Hepatocyte (in vitro differentiated cells): ENCODE data around the gene RIMS4.

Source experiments
- EZH2 ChIP-seq: fragments of 200-600 bp; sonication (generic); IDR thresholded peaks from 2 replicates; pipeline ENCODE4 v1.6.1; 2016; ENCODE audit warnings: antibody characterized with exemption, mild to moderate bottlenecking, borderline replicate concordance
- TF ChIP-seq, protein P1 (sequence below): fragments of 200-600 bp; sonication (generic); IDR thresholded peaks from 2 replicates; pipeline ENCODE4 v1.5.1; 2016; ENCODE audit warnings: antibody characterized with exemption, mild to moderate bottlenecking; ENCODE audit not compliant: poor library complexity

DNA sequence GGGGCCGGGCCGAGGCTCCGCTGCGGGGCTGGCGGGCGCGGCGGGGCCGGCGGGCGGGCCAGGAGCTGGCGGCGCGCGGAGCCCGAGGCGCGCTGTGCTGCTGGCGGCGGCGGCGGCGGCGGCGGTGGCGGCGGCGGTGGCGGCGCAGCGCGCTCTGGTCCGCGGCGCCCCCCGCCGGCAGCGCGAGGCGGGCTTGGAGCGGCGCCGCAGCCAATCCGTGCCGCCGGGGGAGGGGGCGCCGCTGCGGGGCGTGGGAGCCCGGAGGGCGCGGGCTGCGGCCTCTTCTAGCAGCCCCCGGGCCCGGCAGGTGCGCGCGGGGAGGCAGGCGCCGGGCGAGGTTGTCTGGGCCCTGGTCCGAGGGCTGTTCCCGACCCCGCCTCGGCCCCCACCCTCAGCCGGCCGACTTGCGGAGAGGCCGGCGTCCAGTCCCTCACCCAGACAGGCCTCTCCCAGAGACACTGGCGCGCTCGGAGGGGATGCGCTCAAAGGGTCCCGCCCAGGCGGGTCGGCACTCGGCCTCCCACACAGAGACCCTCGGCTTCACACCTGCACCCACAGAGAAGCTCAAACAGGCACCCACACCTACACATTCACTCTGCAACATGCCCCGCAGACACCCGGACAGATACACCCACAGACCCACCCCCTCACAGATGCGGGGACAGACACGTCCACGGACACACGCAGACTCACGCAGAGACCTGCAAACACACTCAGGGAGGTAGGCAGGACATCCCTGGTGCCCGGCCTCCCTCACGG is at the start of gene RIMS4:
- TF ChIP-seq EZH2, result no peak
- TF ChIP-seq, protein P1, sequence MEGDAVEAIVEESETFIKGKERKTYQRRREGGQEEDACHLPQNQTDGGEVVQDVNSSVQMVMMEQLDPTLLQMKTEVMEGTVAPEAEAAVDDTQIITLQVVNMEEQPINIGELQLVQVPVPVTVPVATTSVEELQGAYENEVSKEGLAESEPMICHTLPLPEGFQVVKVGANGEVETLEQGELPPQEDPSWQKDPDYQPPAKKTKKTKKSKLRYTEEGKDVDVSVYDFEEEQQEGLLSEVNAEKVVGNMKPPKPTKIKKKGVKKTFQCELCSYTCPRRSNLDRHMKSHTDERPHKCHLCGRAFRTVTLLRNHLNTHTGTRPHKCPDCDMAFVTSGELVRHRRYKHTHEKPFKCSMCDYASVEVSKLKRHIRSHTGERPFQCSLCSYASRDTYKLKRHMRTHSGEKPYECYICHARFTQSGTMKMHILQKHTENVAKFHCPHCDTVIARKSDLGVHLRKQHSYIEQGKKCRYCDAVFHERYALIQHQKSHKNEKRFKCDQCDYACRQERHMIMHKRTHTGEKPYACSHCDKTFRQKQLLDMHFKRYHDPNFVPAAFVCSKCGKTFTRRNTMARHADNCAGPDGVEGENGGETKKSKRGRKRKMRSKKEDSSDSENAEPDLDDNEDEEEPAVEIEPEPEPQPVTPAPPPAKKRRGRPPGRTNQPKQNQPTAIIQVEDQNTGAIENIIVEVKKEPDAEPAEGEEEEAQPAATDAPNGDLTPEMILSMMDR, result no peak
